Fibroblast of the conjunctiva (primary cell): ENCODE data around the gene SUN5.

Experiments used
- DNase-seq: peaks from one replicate; pipeline ENCODE4 v3.0.0-alpha.2; 2010; ENCODE audit warnings: low read depth

The SUN5 gene

GRCh38 chr20:32995802-32996201 lies 8.4 kb downstream of the SUN5 start:
- no peak for DNase-seq

GRCh38 chr20:32993496-32994050 lies 10.7 kb downstream of the SUN5 start:
- DNase-seq, result no peak

- no peak for DNase-seq
Measured at GRCh38 chr20:32991792-32992641, 12.2 kb downstream of the SUN5 start.

- DNase-seq, result no peak
Measured at GRCh38 chr20:32991383-32991782, 12.8 kb downstream of the SUN5 start.

GRCh38 chr20:32990426-32990825 lies 13.8 kb downstream of the SUN5 start:
- DNase-seq, result no peak

GRCh38 chr20:32989507-32990283 lies 14.5 kb downstream of the SUN5 start:
- no peak for DNase-seq

- DNase-seq, result no peak
Measured at GRCh38 chr20:32988008-32988407, 16.2 kb downstream of the SUN5 start.

GRCh38 chr20:32987044-32987825 lies 17.0 kb downstream of the SUN5 start:
- DNase-seq, result no peak

- no peak for DNase-seq
Measured at GRCh38 chr20:32986331-32986966, 17.8 kb downstream of the SUN5 start.

- no peak for DNase-seq
Measured at GRCh38 chr20:32985596-32985995, 18.6 kb downstream of the SUN5 start.

- no peak for DNase-seq
Measured at GRCh38 chr20:32984631-32985354, 19.4 kb downstream of the SUN5 start.

GRCh38 chr20:32984196-32984595 lies 20.0 kb downstream of the SUN5 start:
- DNase-seq, result no peak

GRCh38 chr20:32983459-32984112 lies 20.6 kb downstream of the SUN5 start:
- DNase-seq, result no peak

GRCh38 chr20:32982617-32983458 lies 21.4 kb downstream of the SUN5 start:
- DNase-seq, result no peak

GRCh38 chr20:32980990-32981389 lies 23.2 kb downstream of the SUN5 start:
- DNase-seq, result no peak

- no peak for DNase-seq
Measured at GRCh38 chr20:32980131-32980941, 23.9 kb downstream of the SUN5 start.

GRCh38 chr20:32979201-32979998 lies 24.8 kb downstream of the SUN5 start:
- DNase-seq, result no peak

- no peak for DNase-seq
Measured at GRCh38 chr20:32978009-32978335, 26.3 kb downstream of the SUN5 start.
